IMR-90 (cell line): ENCODE data around the gene TCERG1L. TPM values are rescaled to one million over a fixed set of nuclear protein-coding genes. Genes with fewer than 3 reads are reported as not detected.

Experiments used
- ATAC-seq: fragments of 200-7000 bp; cut with Tn5 transposase; 2 replicates; pipeline ENCODE4 v1.9.1; 2020; ENCODE audit warnings: low read depth, mild to moderate bottlenecking, moderate library complexity
- BruUV-seq: library from RNA; stranded (reverse); fragments of 400-500 nt; replicated peaks from 2 replicates; lab custom pipeline; 2021; lab: Mats Ljungman, UMichigan
- CTCF ChIA-PET: fragments of 300-600 bp; formaldehyde crosslinking; extraction: SDS; loops from one replicate; lab custom pipeline; 2021; ENCODE audit warnings: antibody characterized with exemption; lab: Yijun Ruan, JAX
- POLR2A ChIA-PET: fragments of 300-600 bp; sonication (Branson Sonifier 250); formaldehyde crosslinking; loops from one replicate; lab custom pipeline; 2022; ENCODE audit warnings: antibody characterized with exemption; ENCODE audit not compliant: unreplicated experiment; lab: Charles Lee
- DNase-seq: peaks from one replicate; pipeline ENCODE4 v3.0.0; 2013
- H2AFZ ChIP-seq: replicated peaks from 2 replicates; pipeline ENCODE3; 2013; ENCODE audit warnings: low read length, mild to moderate bottlenecking; ENCODE audit not compliant: poor library complexity
- H2AK5ac ChIP-seq: 2 replicates; pipeline ENCODE4 v1.6.1; 2013; ENCODE audit warnings: low read depth, low read length, inconsistent platforms
- H2AK9ac ChIP-seq: replicated peaks from 2 replicates; pipeline ENCODE3; 2013; ENCODE audit warnings: mild to moderate bottlenecking, low read depth, low read length, moderate library complexity; ENCODE audit not compliant: poor library complexity
- H2BK120ac ChIP-seq: 2 replicates; pipeline ENCODE4 v1.6.1; 2013; ENCODE audit warnings: low read depth, low read length, inconsistent platforms
- H2BK15ac ChIP-seq: 3 replicates; pipeline ENCODE4 v1.6.1; 2013; ENCODE audit warnings: low read depth, low read length, inconsistent platforms
- H2BK20ac ChIP-seq: 2 replicates; pipeline ENCODE4 v1.6.1; 2013; ENCODE audit warnings: low read depth, mild to moderate bottlenecking, inconsistent platforms, low read length, moderate library complexity
- H2BK5ac ChIP-seq: 2 replicates; pipeline ENCODE4 v1.6.1; 2013; ENCODE audit warnings: mild to moderate bottlenecking, low read depth, low read length, inconsistent platforms; ENCODE audit not compliant: poor library complexity, severe bottlenecking
- H3K14ac ChIP-seq: replicated peaks from 2 replicates; pipeline ENCODE4 v1.6.1; 2013; ENCODE audit warnings: low read depth, low read length, inconsistent platforms
- H3K18ac ChIP-seq: 2 replicates; pipeline ENCODE4 v1.6.1; 2013; ENCODE audit warnings: low read depth, low read length, control low read depth
- H3K23ac ChIP-seq: 2 replicates; pipeline ENCODE4 v1.6.1; 2013; ENCODE audit warnings: low read depth, low read length, inconsistent platforms
- H3K27ac ChIP-seq: 2 replicates; pipeline ENCODE4 v1.5.1; 2013; ENCODE audit warnings: mild to moderate bottlenecking, control low read depth, low read length; ENCODE audit not compliant: insufficient read depth
- H3K27me3 ChIP-seq: 2 replicates; pipeline ENCODE4 v1.6.1; 2013; ENCODE audit warnings: low read length; ENCODE audit not compliant: control insufficient read depth, insufficient read depth
- H3K36me3 ChIP-seq: 2 replicates; pipeline ENCODE4 v1.6.1; 2013; ENCODE audit warnings: low read length, mixed read lengths; ENCODE audit not compliant: control insufficient read depth, insufficient read depth
- H3K4ac ChIP-seq: 2 replicates; pipeline ENCODE4 v1.6.1; 2013; ENCODE audit warnings: low read depth, low read length, inconsistent platforms
- H3K4me1 ChIP-seq: 2 replicates; pipeline ENCODE4 v1.6.1; 2013; ENCODE audit warnings: low read length, mixed read lengths; ENCODE audit not compliant: control insufficient read depth, insufficient read depth
- H3K4me2 ChIP-seq: 2 replicates; pipeline ENCODE4 v1.6.1; 2013; ENCODE audit warnings: low read depth, mild to moderate bottlenecking, control low read depth, low read length, moderate library complexity
- H3K4me3 ChIP-seq: 2 replicates; pipeline ENCODE4 v1.5.1; 2013; ENCODE audit warnings: low read depth, mild to moderate bottlenecking, control low read depth, low read length, moderate library complexity; ENCODE audit not compliant: insufficient read depth
- H3K56ac ChIP-seq: 2 replicates; pipeline ENCODE4 v1.6.1; 2013; ENCODE audit warnings: low read length, inconsistent platforms; ENCODE audit not compliant: insufficient read depth; ENCODE audit errors: extremely low read depth
- H3K79me1 ChIP-seq, 2 experiments: 2 replicates each; pipeline ENCODE4 v1.6.1; 2013; ENCODE audit warnings: low read length in 2 of 2, inconsistent platforms in 1 of 2, low read depth in 1 of 2
- H3K9ac ChIP-seq: 2 replicates; pipeline ENCODE4 v1.6.1; 2013; ENCODE audit warnings: low read depth, low read length, control low read depth
- H3K9me1 ChIP-seq: 2 replicates; pipeline ENCODE4 v1.6.1; 2013; ENCODE audit warnings: low read length, inconsistent platforms; ENCODE audit not compliant: insufficient read depth
- H3K9me3 ChIP-seq: 2 replicates; pipeline ENCODE4 v1.6.1; 2013; ENCODE audit warnings: low read length; ENCODE audit not compliant: control insufficient read depth, insufficient read depth
- H4K20me1 ChIP-seq: 2 replicates; pipeline ENCODE4 v1.6.1; 2013; ENCODE audit warnings: low read length, inconsistent platforms; ENCODE audit not compliant: insufficient read depth
- H4K5ac ChIP-seq: 2 replicates; pipeline ENCODE4 v1.6.1; 2013; ENCODE audit warnings: mild to moderate bottlenecking, low read depth, low read length, control low read depth
- H4K8ac ChIP-seq, 2 experiments: 2 replicates each; pipeline ENCODE4 v1.6.1; 2013; ENCODE audit warnings: low read depth in 2 of 2, low read length in 2 of 2, control low read depth in 1 of 2, inconsistent platforms in 1 of 2
- H4K91ac ChIP-seq: 2 replicates; pipeline ENCODE4 v1.6.1; 2013; ENCODE audit warnings: low read depth, low read length, inconsistent platforms; ENCODE audit not compliant: insufficient read depth
- BHLHE40 ChIP-seq: fragments of 150-350 bp; IDR thresholded peaks from 2 replicates; pipeline ENCODE4 v1.6.1; 2016; ENCODE audit warnings: mild to moderate bottlenecking, low read depth, low read length
- CEBPB ChIP-seq: IDR thresholded peaks from 2 replicates; pipeline ENCODE4 v1.6.1; 2012; ENCODE audit warnings: low read depth, low read length, improper control_type of control experiment
- CHD1 ChIP-seq: IDR thresholded peaks from 2 replicates; pipeline ENCODE4 v1.6.1; 2012; ENCODE audit warnings: low read depth, low read length, improper control_type of control experiment
- CTCF ChIP-seq: conservative IDR thresholded peaks from 2 replicates; pipeline ENCODE4 v1.5.1; 2012; ENCODE audit warnings: mild to moderate bottlenecking, low read depth, low read length, improper control_type of control experiment
- ELK1 ChIP-seq: fragments of 150-350 bp; IDR thresholded peaks from 2 replicates; pipeline ENCODE4 v1.6.1; 2016; ENCODE audit warnings: low read depth, mild to moderate bottlenecking, low read length, moderate library complexity, borderline replicate concordance
- MAFK ChIP-seq: IDR thresholded peaks from 2 replicates; pipeline ENCODE4 v1.6.1; 2012; ENCODE audit warnings: low read depth, low read length, improper control_type of control experiment
- MAZ ChIP-seq: IDR thresholded peaks from 2 replicates; pipeline ENCODE4 v1.6.1; 2012; ENCODE audit warnings: low read depth, mild to moderate bottlenecking, low read length, improper control_type of control experiment, moderate library complexity, borderline replicate concordance
- MXI1 ChIP-seq: IDR thresholded peaks from 2 replicates; pipeline ENCODE4 v1.6.1; 2012; ENCODE audit warnings: low read depth, mild to moderate bottlenecking, low read length, moderate library complexity, borderline replicate concordance
- NFE2L2 ChIP-seq: fragments of 150-350 bp; IDR thresholded peaks from 2 replicates; pipeline ENCODE4 v1.6.1; 2016; ENCODE audit warnings: low read depth, mild to moderate bottlenecking, low read length
- POLR2A ChIP-seq: IDR thresholded peaks from 2 replicates; pipeline ENCODE4 v1.6.1; 2012; ENCODE audit warnings: mild to moderate bottlenecking, low read depth, low read length
- RAD21 ChIP-seq: IDR thresholded peaks from 2 replicates; pipeline ENCODE4 v1.6.1; 2012; ENCODE audit warnings: low read length, improper control_type of control experiment
- RCOR1 ChIP-seq: IDR thresholded peaks from 2 replicates; pipeline ENCODE4 v1.6.1; 2012; ENCODE audit warnings: mild to moderate bottlenecking, low read length, improper control_type of control experiment; ENCODE audit not compliant: insufficient replicate concordance
- WGBS, 2 experiments: methylation state at CpG; one replicate each; pipeline versions ENCODE4 v1.1.5 to v1.1.7; 2013; ENCODE audit warnings: missing lambda C conversion rate in 2 of 2; ENCODE audit not compliant: insufficient read length in 1 of 2; ENCODE audit errors: extremely low coverage in 2 of 2; 5-methylcytosine and 5-hydroxymethylcytosine counted together
- dilution Hi-C: fragments of 300-500 bp; cut with HindIII; formaldehyde crosslinking; loops from one replicate; pipeline ENCODE4 v1.14.3; 2018; ENCODE audit warnings: low sequenced_read_pairs; ENCODE audit not compliant: unreplicated experiment
- in situ Hi-C: fragments of 300-500 bp; cut with MboI; formaldehyde crosslinking; loops from 3 replicates; pipeline ENCODE4 v1.14.3; 2019; ENCODE audit warnings: low sequenced_read_pairs, inconsistent platforms, mixed read lengths
- intact Hi-C: fragments of 100-400 bp; cut with micrococcal nuclease; formaldehyde crosslinking; loops from 2 replicates; pipeline ENCODE4 v1.10.0; 2022
- polyA plus RNA-seq, 3 experiments: library from polyadenylated mRNA; depleted of rRNA; stranded (reverse); fragments of >200 nt; gene quantifications; 2 replicates each; pipeline ENCODE4 v1.2.3, GENCODE V29; 2012; ENCODE audit warnings: low replicate concordance in 1 of 3
- total RNA-seq: library from RNA; depleted of rRNA; stranded (reverse); fragments of >200 nt; gene quantifications from 2 replicates; pipeline ENCODE4 v1.2.3, GENCODE V29; 2012

TCERG1L gene
- total and polyA plus RNA-seq, 2 of the 4 experiments (the other 2 are of a cell fraction), result not detected

GRCh38 chr10:131316321-131317075, 5.0 kb upstream of the TCERG1L start:
- no peaks in the 10 kb centered on the region for H3K4me1 ChIP-seq
- H3K18ac ChIP-seq, result no peak overlapping the region
- no peak overlapping the region for H2AFZ ChIP-seq
- in situ Hi-C loops, result no loop called here
- H2AK9ac ChIP-seq, result no peak overlapping the region
- H3K4me3 ChIP-seq, result no peak overlapping the region
- no peaks in the 10 kb centered on the region for H3K27me3 ChIP-seq
- no peak overlapping the region for H2BK120ac ChIP-seq
- intact Hi-C loops, result no loop called here
- H4K5ac ChIP-seq, result no peak overlapping the region
- no peaks in the 10 kb centered on the region for H3K79me1 ChIP-seq
- DNase-seq (no peak), ATAC-seq (no peak)
- no peak overlapping the region for H3K56ac ChIP-seq
- H3K9me3 ChIP-seq, result peaks cover 33% of the 10 kb centered on the region
- ChIA-PET POLR2A (no interaction called here), CTCF (no interaction called here)
- H3K4me2 ChIP-seq, result no peak overlapping the region
- no peak overlapping the region for H2AK5ac ChIP-seq
- no peak overlapping the region for H3K27ac ChIP-seq
- H2BK15ac ChIP-seq, result no peak overlapping the region
- no peak overlapping the region for H4K8ac ChIP-seq
- H2BK5ac ChIP-seq, result no peak overlapping the region
- no peak overlapping the region for H2BK20ac ChIP-seq
- H4K91ac ChIP-seq, result no peak overlapping the region
- no peaks in the 10 kb centered on the region for H3K9me1 ChIP-seq
- H3K4ac ChIP-seq, result no peak overlapping the region
- dilution Hi-C loops, result no loop called here
- no peak overlapping the region for H3K14ac ChIP-seq
- H3K9ac ChIP-seq, result no peak overlapping the region
- H3K23ac ChIP-seq, result no peak overlapping the region
- TF ChIP-seq RAD21 (no peak), NFE2L2 (no peak), MAFK (no peak), CHD1 (no peak), CEBPB (no peak), BHLHE40 (no peak), POLR2A (no peak), MAZ (no peak), CTCF (no peak), MXI1 (no peak), RCOR1 (no peak), ELK1 (no peak)
- no peaks in the 10 kb centered on the region for H4K20me1 ChIP-seq
- WGBS, 2 experiments, result 65% methylated on average over 8 of the region's 16 CpGs; no CpG with 5 or more reads in 1 of the 2 experiments
- no peaks in the 10 kb centered on the region for H3K36me3 ChIP-seq
- no TSS peak for BruUV-seq
